ENCODE results near the gene LBP.
"Not testable (repeated sequence)": the region's sequence is repeated elsewhere in the genome, so short reads cannot be mapped to it uniquely, and the experiment has no call there.

LBP gene

GRCh38 chr20:38338849-38339520 is 7.3 kb upstream of the LBP start:
- DNase-seq (ENCODE audit: extremely low read depth, insufficient read length), result no peak
- no peaks in the 10 kb centered on the region; the same call in 1 of the 2 replicates for H3K27me3 ChIP-seq (replicated peaks; ENCODE audit: control insufficient read depth, insufficient read depth, low read length)
- H3K36me3 ChIP-seq (ENCODE audit: control insufficient read depth, insufficient read depth, low read length), result no peaks in the 10 kb centered on the region
- no peak overlapping the region for H3K4me3 ChIP-seq (replicated peaks; ENCODE audit: low read depth, low read length)
- TF ChIP-seq CTCF (IDR thresholded peaks at IDR 0.05; ENCODE audit: insufficient read depth, low read length, poor library complexity, severe bottlenecking), result no peak

- not testable (repeated sequence) for H3K36me3 ChIP-seq (ENCODE audit: control insufficient read depth, insufficient read depth, low read length); H3K4me3 ChIP-seq (replicated peaks; ENCODE audit: low read depth, low read length); H3K27me3 ChIP-seq (replicated peaks; ENCODE audit: control insufficient read depth, insufficient read depth, low read length); DNase-seq (ENCODE audit: extremely low read depth, insufficient read length)
Measured at GRCh38 chr20:38339521-38339896, 6.8 kb upstream of the LBP start.

- no peak for DNase-seq (ENCODE audit: extremely low read depth, insufficient read length)
- TF ChIP-seq CTCF (IDR thresholded peaks at IDR 0.05; ENCODE audit: insufficient read depth, low read length, poor library complexity, severe bottlenecking), result no peak
- Histone ChIP-seq H3K36me3 (ENCODE audit: control insufficient read depth, insufficient read depth, low read length) (no peaks in the 10 kb centered on the region), H3K4me3 (replicated peaks; ENCODE audit: low read depth, low read length) (no peak overlapping the region), H3K27me3 (replicated peaks; ENCODE audit: control insufficient read depth, insufficient read depth, low read length) (no peaks in the 10 kb centered on the region; the same call in 1 of the 2 replicates)
Measured at GRCh38 chr20:38339997-38340396, 6.3 kb upstream of the LBP start.

GRCh38 chr20:38340693-38341092 is 5.6 kb upstream of the LBP start:
- Histone ChIP-seq H3K27me3 (replicated peaks; ENCODE audit: control insufficient read depth, insufficient read depth, low read length) (no peaks in the 10 kb centered on the region), H3K36me3 (ENCODE audit: control insufficient read depth, insufficient read depth, low read length) (no peaks in the 10 kb centered on the region), H3K4me3 (replicated peaks; ENCODE audit: low read depth, low read length) (no peak overlapping the region)
- no peak for DNase-seq (ENCODE audit: extremely low read depth, insufficient read length)
- TF ChIP-seq CTCF (IDR thresholded peaks at IDR 0.05; ENCODE audit: insufficient read depth, low read length, poor library complexity, severe bottlenecking), result no peak

- no peak for TF ChIP-seq CTCF (IDR thresholded peaks at IDR 0.05; ENCODE audit: insufficient read depth, low read length, poor library complexity, severe bottlenecking)
- no peak for DNase-seq (ENCODE audit: extremely low read depth, insufficient read length)
- Histone ChIP-seq H3K4me3 (replicated peaks; ENCODE audit: low read depth, low read length) (no peak overlapping the region), H3K36me3 (ENCODE audit: control insufficient read depth, insufficient read depth, low read length) (no peaks in the 10 kb centered on the region), H3K27me3 (replicated peaks; ENCODE audit: control insufficient read depth, insufficient read depth, low read length) (no peaks in the 10 kb centered on the region; the same call in 1 of the 2 replicates)
Measured at GRCh38 chr20:38342216-38342615, 4.1 kb upstream of the LBP start.

- DNase-seq (ENCODE audit: extremely low read depth, insufficient read length), result no peak
- no peaks in the 10 kb centered on the region for H3K36me3 ChIP-seq (ENCODE audit: control insufficient read depth, insufficient read depth, low read length)
- no peaks in the 10 kb centered on the region; the same call in 1 of the 2 replicates for H3K27me3 ChIP-seq (replicated peaks; ENCODE audit: control insufficient read depth, insufficient read depth, low read length)
- TF ChIP-seq CTCF (IDR thresholded peaks at IDR 0.05; ENCODE audit: insufficient read depth, low read length, poor library complexity, severe bottlenecking), result no peak
- no peak overlapping the region for H3K4me3 ChIP-seq (replicated peaks; ENCODE audit: low read depth, low read length)
Measured at GRCh38 chr20:38342713-38343310, 3.5 kb upstream of the LBP start.

Data from GM06990 (cell line).